HEK293 (cell line): ENCODE data around the gene CCDC187.

Source experiments
- ZIC2 ChIP-seq: fragments of 450-650 bp; formaldehyde crosslinking; IDR thresholded peaks from 2 replicates; pipeline ENCODE4 v1.5.1; 2016; ENCODE audit warnings: missing biosample characterization, missing genetic modification characterization
- ZNF248 ChIP-seq: fragments of 450-650 bp; formaldehyde crosslinking; IDR thresholded peaks from 2 replicates; pipeline ENCODE4 v1.5.1; 2017; ENCODE audit warnings: missing biosample characterization, missing genetic modification characterization
- ZNF391 ChIP-seq: fragments of 450-650 bp; formaldehyde crosslinking; IDR thresholded peaks from 2 replicates; pipeline ENCODE4 v1.5.1; 2016; ENCODE audit warnings: low read depth, missing biosample characterization, missing genetic modification characterization, borderline replicate concordance
- ZNF416 ChIP-seq: fragments of 450-650 bp; formaldehyde crosslinking; IDR thresholded peaks from 2 replicates; pipeline ENCODE4 v1.5.1; 2016; ENCODE audit warnings: missing biosample characterization, missing genetic modification characterization
- ZSCAN30 ChIP-seq: fragments of 450-650 bp; IDR thresholded peaks from 2 replicates; pipeline ENCODE4 v1.5.1; 2018; ENCODE audit warnings: missing biosample characterization, mild to moderate bottlenecking, missing genetic modification characterization, moderate library complexity

- TF ChIP-seq ZIC2 (tag by site-specific recombination) (no peak), ZNF391 (tag by site-specific recombination) (no peak), ZNF248 (tag by site-specific recombination) (no peak), ZNF416 (tag by site-specific recombination) (no peak), ZSCAN30 (no peak)
These were observed 52.4 kb downstream of the CCDC187 start for GRCh38 chr9:136251264-136252115.
